ENCODE results near the gene SULT1A1. TPM values are rescaled to one million over a fixed set of nuclear protein-coding genes. Genes with fewer than 3 reads are reported as not detected.

SULT1A1 gene
- total and polyA plus RNA-seq, 5 donors from 2014 or later, result 6.4 to 19.2 (median 9.4) TPM

GRCh38 chr16:28580726-28581315 lies 29.0 kb downstream of the SULT1A1 start:
- no peaks in the 10 kb centered on the region for H3K27me3 ChIP-seq (ENCODE audit: control insufficient read depth, insufficient read depth, low read length)
- Mint-ChIP-seq H3K36me3 (peaks cover 36% of the 10 kb centered on the region), H3K27me3 (no peaks in the 10 kb centered on the region), H3K27ac (no peak overlapping the region), H3K9me3 (no peaks in the 10 kb centered on the region), H3K4me1 (peaks cover 5 to 10% (median 10%) of the 10 kb centered on the region in 4 donors), H3K4me3 (no peak overlapping the region)
- no peak overlapping the region for H3K4me3 ChIP-seq (ENCODE audit: low read depth, low read length)
- no peaks in the 10 kb centered on the region for H3K4me1 ChIP-seq (ENCODE audit: control insufficient read depth, insufficient read depth, low read length, poor library complexity, severe bottlenecking)
- H3K36me3 ChIP-seq (ENCODE audit: control insufficient read depth, insufficient read depth, low read length), result peaks cover 45% of the 10 kb centered on the region
- ATAC-seq (ENCODE audit: low read depth in 2 of 2), result no peak
- no peak overlapping the region for H3K27ac ChIP-seq (ENCODE audit: insufficient read depth, low read length, poor library complexity, severe bottlenecking)
- DNase-seq, result no peak
- H3K9me3 ChIP-seq (ENCODE audit: control insufficient read depth in 2 of 2, low read length in 2 of 2), result no peaks in the 10 kb centered on the region

GRCh38 chr16:28575446-28576109 lies 34.3 kb downstream of the SULT1A1 start:
- H3K27ac Mint-ChIP-seq, result no peak overlapping the region
- H3K9me3 ChIP-seq (ENCODE audit: control insufficient read depth in 2 of 2, low read length in 2 of 2), result no peaks in the 10 kb centered on the region
- H3K36me3 ChIP-seq (ENCODE audit: control insufficient read depth, insufficient read depth, low read length), result peaks cover 5% of the 10 kb centered on the region
- H3K4me3 ChIP-seq (ENCODE audit: low read depth, low read length), result no peak overlapping the region
- H3K9me3 Mint-ChIP-seq, result peaks cover 0 to 2% (median 0%) of the 10 kb centered on the region in 7 donors
- peaks cover 19% of the 10 kb centered on the region for H3K36me3 Mint-ChIP-seq
- no peak overlapping the region for H3K4me3 Mint-ChIP-seq
- ATAC-seq (ENCODE audit: low read depth in 2 of 2) (no peak), DNase-seq (no peak)
- H3K4me1 ChIP-seq (ENCODE audit: control insufficient read depth, insufficient read depth, low read length, poor library complexity, severe bottlenecking), result no peaks in the 10 kb centered on the region
- no peaks in the 10 kb centered on the region for H3K27me3 Mint-ChIP-seq
- no peak overlapping the region for H3K27ac ChIP-seq (ENCODE audit: insufficient read depth, low read length, poor library complexity, severe bottlenecking)
- peaks cover 5 to 50% (median 24%) of the 10 kb centered on the region in 4 donors for H3K4me1 Mint-ChIP-seq
- no peaks in the 10 kb centered on the region for H3K27me3 ChIP-seq (ENCODE audit: control insufficient read depth, insufficient read depth, low read length)

GRCh38 chr16:28574925-28575324 lies 34.9 kb downstream of the SULT1A1 start:
- H3K4me3 ChIP-seq (ENCODE audit: low read depth, low read length), result no peak overlapping the region
- no peaks in the 10 kb centered on the region for H3K27me3 ChIP-seq (ENCODE audit: control insufficient read depth, insufficient read depth, low read length)
- Mint-ChIP-seq H3K27me3 (no peaks in the 10 kb centered on the region), H3K4me3 (no peak overlapping the region), H3K36me3 (peaks cover 19% of the 10 kb centered on the region), H3K9me3 (peaks cover 0 to 2% (median 0%) of the 10 kb centered on the region in 7 donors), H3K4me1 (peaks cover 5 to 52% (median 24%) of the 10 kb centered on the region in 4 donors), H3K27ac (peak overlapping the region in 1 of 3 donors; percentile 70)
- ATAC-seq (ENCODE audit: low read depth in 2 of 2), result no peak
- no peaks in the 10 kb centered on the region for H3K4me1 ChIP-seq (ENCODE audit: control insufficient read depth, insufficient read depth, low read length, poor library complexity, severe bottlenecking)
- no peak for DNase-seq
- no peak overlapping the region for H3K27ac ChIP-seq (ENCODE audit: insufficient read depth, low read length, poor library complexity, severe bottlenecking)
- no peaks in the 10 kb centered on the region for H3K9me3 ChIP-seq (ENCODE audit: control insufficient read depth in 2 of 2, low read length in 2 of 2)
- no peaks in the 10 kb centered on the region for H3K36me3 ChIP-seq (ENCODE audit: control insufficient read depth, insufficient read depth, low read length)

DNA sequence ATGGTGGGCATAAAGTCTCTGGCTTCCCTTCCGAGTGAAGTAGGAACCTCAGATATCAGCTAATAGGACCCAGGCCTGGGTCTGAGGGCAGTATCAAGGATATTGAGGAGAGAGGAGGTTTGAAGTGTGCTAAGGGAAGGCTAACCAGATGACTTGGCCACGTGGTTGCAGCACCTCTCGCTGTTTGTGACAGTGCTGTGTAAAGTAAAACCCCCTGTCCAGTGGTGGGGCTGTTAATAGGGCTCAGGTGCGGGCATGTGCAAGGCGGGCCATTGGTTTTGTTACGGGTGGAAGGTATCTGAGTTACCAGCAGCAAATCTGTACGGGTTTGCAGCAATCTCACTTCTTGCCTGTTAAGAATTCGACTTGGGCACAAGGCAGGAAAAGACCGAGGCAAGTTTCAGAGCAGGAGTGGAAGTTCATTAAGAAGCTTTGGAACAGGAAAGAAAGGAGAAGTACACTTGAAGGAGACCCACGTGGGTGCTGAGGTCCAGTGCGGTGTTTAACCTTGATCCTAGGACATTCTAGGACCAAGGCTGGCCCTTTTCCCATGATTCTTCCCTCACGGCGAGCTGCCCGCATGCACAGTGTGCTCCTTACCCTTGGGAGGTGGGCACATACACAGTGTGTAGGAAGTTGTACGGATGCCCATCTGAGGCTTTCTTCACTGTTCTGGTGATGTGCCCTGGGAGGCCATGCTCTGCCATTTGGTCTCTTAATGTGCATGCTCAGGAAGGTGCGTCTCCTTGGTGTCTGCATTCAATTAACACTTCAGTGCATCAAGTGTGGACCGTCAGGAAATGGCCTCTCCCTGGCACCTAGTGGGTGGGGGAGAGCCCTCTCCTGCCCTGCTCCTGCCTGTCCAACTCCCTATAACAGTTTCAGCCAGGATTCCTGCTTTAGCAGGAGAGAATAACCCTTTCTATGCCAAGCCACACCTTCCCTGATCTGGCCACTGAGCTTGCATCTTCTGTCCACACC lies 35.8 kb downstream of the SULT1A1 start:
- Histone ChIP-seq H3K27me3 (ENCODE audit: control insufficient read depth, insufficient read depth, low read length) (no peaks in the 10 kb centered on the region), H3K9me3 (ENCODE audit: control insufficient read depth in 2 of 2, low read length in 2 of 2) (no peaks in the 10 kb centered on the region), H3K4me3 (ENCODE audit: low read depth, low read length) (no peak overlapping the region), H3K4me1 (ENCODE audit: control insufficient read depth, insufficient read depth, low read length, poor library complexity, severe bottlenecking) (no peaks in the 10 kb centered on the region), H3K27ac (ENCODE audit: insufficient read depth, low read length, poor library complexity, severe bottlenecking) (no peak overlapping the region), H3K36me3 (ENCODE audit: control insufficient read depth, insufficient read depth, low read length) (no peaks in the 10 kb centered on the region)
- Mint-ChIP-seq H3K4me3 (no peak overlapping the region), H3K9me3 (peaks cover 0 to 2% (median 0%) of the 10 kb centered on the region in 7 donors), H3K27me3 (no peaks in the 10 kb centered on the region), H3K27ac (peak overlapping the region; percentile 22 to 83 (median 82)), H3K4me1 (peaks cover 8 to 59% (median 24%) of the 10 kb centered on the region in 4 donors), H3K36me3 (peaks cover 19% of the 10 kb centered on the region)
- ATAC-seq (ENCODE audit: low read depth in 2 of 2) (no peak), DNase-seq (no peak)

- H3K36me3 ChIP-seq (ENCODE audit: control insufficient read depth, insufficient read depth, low read length), result no peaks in the 10 kb centered on the region
- no peak overlapping the region for H3K4me3 ChIP-seq (ENCODE audit: low read depth, low read length)
- Mint-ChIP-seq H3K9me3 (peaks cover 0 to 2% (median 0%) of the 10 kb centered on the region in 7 donors), H3K4me1 (peaks cover 5 to 58% (median 20%) of the 10 kb centered on the region in 4 donors), H3K36me3 (peaks cover 14% of the 10 kb centered on the region), H3K27ac (peak overlapping the region; percentile 22 to 83 (median 48)), H3K27me3 (no peaks in the 10 kb centered on the region), H3K4me3 (peak overlapping the region in 1 of 4 donors; percentile 46)
- H3K9me3 ChIP-seq (ENCODE audit: control insufficient read depth in 2 of 2, low read length in 2 of 2), result no peaks in the 10 kb centered on the region
- no peak overlapping the region for H3K27ac ChIP-seq (ENCODE audit: insufficient read depth, low read length, poor library complexity, severe bottlenecking)
- no peaks in the 10 kb centered on the region for H3K27me3 ChIP-seq (ENCODE audit: control insufficient read depth, insufficient read depth, low read length)
- ATAC-seq (ENCODE audit: low read depth in 2 of 2) (no peak), DNase-seq (no peak)
- no peaks in the 10 kb centered on the region for H3K4me1 ChIP-seq (ENCODE audit: control insufficient read depth, insufficient read depth, low read length, poor library complexity, severe bottlenecking)
These were observed 36.9 kb downstream of the SULT1A1 start for GRCh38 chr16:28572696-28573510.

DNA sequence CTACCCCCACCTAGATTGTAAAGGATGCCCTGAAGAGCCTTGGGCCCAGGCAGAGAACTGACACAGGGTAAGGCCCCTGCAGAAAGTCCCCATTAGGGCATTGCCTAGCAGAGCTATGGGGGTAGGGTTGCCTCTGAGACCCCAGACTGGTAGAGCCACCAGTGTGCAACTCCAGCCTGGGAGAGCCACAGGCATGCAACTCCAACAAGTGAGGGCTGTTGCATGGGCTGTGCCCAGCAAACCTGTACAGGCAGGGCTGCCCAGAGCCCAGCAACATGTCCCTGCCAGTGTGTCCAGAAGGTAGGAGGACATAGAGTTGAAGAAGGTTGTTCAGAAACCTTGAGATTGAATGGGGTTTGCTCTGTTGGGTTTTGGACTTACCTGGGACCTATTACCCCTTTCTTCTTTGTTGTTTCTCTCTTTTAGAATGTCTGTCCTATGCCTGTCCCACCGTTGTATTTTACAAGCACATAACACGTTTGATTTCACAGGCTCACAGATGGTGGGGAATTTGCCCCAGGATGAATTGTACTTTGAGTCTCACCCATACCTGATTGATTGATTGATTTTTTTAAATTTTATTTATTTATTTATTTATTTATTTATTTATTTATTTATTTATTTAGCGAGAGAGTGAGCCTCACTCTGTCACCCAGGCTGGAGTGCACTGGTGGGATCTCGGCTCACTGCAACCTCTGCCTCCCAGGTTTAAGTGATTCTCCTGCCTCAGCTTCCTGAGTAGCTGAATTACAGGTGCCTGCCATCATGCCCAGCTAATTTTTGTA lies 39.7 kb downstream of the SULT1A1 start:
- Histone ChIP-seq H3K27me3 (ENCODE audit: control insufficient read depth, insufficient read depth, low read length) (no peaks in the 10 kb centered on the region), H3K4me3 (ENCODE audit: low read depth, low read length) (no peak overlapping the region), H3K4me1 (ENCODE audit: control insufficient read depth, insufficient read depth, low read length, poor library complexity, severe bottlenecking) (no peaks in the 10 kb centered on the region), H3K27ac (ENCODE audit: insufficient read depth, low read length, poor library complexity, severe bottlenecking) (no peak overlapping the region), H3K9me3 (ENCODE audit: control insufficient read depth in 2 of 2, low read length in 2 of 2) (peaks cover 5% of the 10 kb centered on the region in 2 experiments), H3K36me3 (ENCODE audit: control insufficient read depth, insufficient read depth, low read length) (peaks cover 7% of the 10 kb centered on the region)
- no peak for ATAC-seq (ENCODE audit: low read depth in 2 of 2)
- H3K27me3 Mint-ChIP-seq, result no peaks in the 10 kb centered on the region
- peaks cover 0 to 10% (median 3%) of the 10 kb centered on the region in 7 donors for H3K9me3 Mint-ChIP-seq
- no peak for DNase-seq
- H3K4me3 Mint-ChIP-seq, result peak overlapping the region in 1 of 4 donors; percentile 31
- peaks cover 22% of the 10 kb centered on the region for H3K36me3 Mint-ChIP-seq
- peaks cover 5 to 57% (median 22%) of the 10 kb centered on the region in 4 donors for H3K4me1 Mint-ChIP-seq
- peak overlapping the region in 1 of 3 donors; percentile 77 for H3K27ac Mint-ChIP-seq
